Left colon (tissue), 2 donors: ENCODE measurements around the gene MYOM1. TPM values are rescaled to one million over a fixed set of nuclear protein-coding genes. Genes with fewer than 3 reads are reported as not detected.
"Not testable (repeated sequence)": the region's sequence is repeated elsewhere in the genome, so short reads cannot be mapped to it uniquely, and the experiment has no call there.

Experiments used
- ATAC-seq: fragments of 200-7000 bp; cut with Tn5 transposase; one replicate; pipeline ENCODE4 v1.9.1; 2020; ENCODE audit warnings: mild to moderate bottlenecking, moderate library complexity
- DNase-seq, 2 donors: peaks; one replicate each; pipeline ENCODE4 v3.0.0-alpha.2; 2020
- intact Hi-C, 2 donors: fragments of 100-400 bp; cut with DNase I in 1 of 2; cut with micrococcal nuclease in 1 of 2; formaldehyde crosslinking; loops; one replicate each; pipeline versions ENCODE4 v1.11.2 to v1.14.0; 2022; cut with DNase I, micrococcal nuclease
- total RNA-seq, 2 donors: library from RNA; stranded (reverse); fragmentation: NEBNext Ultra II Directional; extraction: Animal tissue kit (Norgen Biotek cat#: 25700); gene quantifications; one replicate each; pipeline ENCODE4 v1.2.1, GENCODE V29; 2021
- donor health status: DM: no; HTN: no; CAD: no.
- donor health status: DM: yes; HTN: yes; CAD: no.

The MYOM1 gene
- total RNA-seq, 2 donors from 2014 or later: 3.5 to 9.6 TPM

GRCh38 chr18:3042379-3042778 lies 177.4 kb downstream of the MYOM1 start:
- no peak for DNase-seq
- intact Hi-C loops: no loop called here
- peak; percentile 45 for ATAC-seq

- intact Hi-C loops: no loop called here
- no peak for DNase-seq
- ATAC-seq: no peak
Observed at GRCh38 chr18:3041843-3042242, 177.9 kb downstream of the MYOM1 start.

DNA sequence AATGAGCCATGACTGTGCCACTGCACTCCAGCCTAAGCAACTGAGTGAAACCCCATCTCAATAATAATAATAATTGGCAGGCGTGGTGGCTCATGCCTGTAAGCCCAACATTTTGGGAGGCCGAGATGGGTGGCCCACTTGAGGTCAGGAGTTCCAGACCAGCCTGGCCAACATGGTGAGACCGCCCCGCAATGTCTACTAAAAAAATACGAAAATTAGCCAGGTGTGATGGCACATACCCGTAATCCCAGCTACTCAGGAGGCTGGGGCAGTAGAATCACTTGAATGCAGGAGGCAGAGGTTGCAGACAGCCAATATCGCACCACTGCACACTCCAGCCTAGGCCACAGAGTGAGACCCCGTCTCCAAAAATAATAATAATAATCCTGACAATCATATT lies 178.9 kb downstream of the MYOM1 start:
- intact Hi-C loops: no loop called here
- DNase-seq (no peak), ATAC-seq (no peak)

DNA sequence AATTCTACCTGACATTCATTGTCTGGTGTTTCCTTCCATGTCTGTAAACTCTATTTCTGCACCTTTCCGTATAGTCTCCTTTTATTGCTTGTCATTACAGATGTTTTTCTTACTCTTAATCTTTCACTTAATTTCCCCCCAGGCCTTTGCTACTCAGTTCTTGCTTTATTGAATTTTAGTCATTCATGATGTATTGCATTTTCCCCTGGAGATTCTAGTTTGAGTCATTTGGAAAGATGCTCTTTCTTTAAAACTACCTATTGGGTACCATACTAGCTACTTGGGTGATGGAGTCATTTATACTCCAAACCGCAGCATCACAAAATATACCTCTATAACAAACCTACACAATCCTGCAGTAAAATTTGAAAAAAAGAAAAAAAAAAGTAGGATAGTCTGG lies 179.6 kb downstream of the MYOM1 start:
- DNase-seq (no peak), ATAC-seq (no peak)

DNA sequence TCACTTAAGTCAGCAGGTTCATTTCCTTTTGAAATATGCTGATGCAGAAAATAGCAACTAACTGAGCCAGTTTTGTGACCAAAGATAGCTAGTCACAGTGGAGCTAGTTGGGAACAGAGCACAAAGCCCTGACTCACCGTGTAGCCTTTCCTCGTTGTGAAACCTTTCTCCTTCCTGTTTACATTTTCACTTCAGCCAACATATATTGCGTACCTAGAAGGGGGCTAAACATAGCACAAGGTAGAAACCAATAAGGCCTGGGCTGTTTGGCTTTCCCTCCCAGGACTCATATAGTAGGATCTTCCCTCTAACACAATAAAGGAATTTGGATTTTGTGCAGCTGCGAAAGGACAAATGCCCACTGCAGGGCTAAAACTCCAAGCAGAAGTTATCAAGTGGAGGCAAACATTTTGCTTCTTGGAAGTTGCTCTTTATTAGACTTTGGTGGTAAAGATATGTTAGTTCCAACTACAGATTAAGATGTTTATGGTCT lies 182.3 kb downstream of the MYOM1 start:
- intact Hi-C loops: no loop called here
- DNase-seq (peak in 1 of 2 donors; percentile 48), ATAC-seq (peak; percentile 87)

More for the DNA sequence above, 179.6 kb downstream of the MYOM1 start:
- intact Hi-C loops: no loop called here

- ATAC-seq (no peak), DNase-seq (no peak)
- intact Hi-C loops: no loop called here
Observed at GRCh38 chr18:3036108-3036507, 183.7 kb downstream of the MYOM1 start.

DNA sequence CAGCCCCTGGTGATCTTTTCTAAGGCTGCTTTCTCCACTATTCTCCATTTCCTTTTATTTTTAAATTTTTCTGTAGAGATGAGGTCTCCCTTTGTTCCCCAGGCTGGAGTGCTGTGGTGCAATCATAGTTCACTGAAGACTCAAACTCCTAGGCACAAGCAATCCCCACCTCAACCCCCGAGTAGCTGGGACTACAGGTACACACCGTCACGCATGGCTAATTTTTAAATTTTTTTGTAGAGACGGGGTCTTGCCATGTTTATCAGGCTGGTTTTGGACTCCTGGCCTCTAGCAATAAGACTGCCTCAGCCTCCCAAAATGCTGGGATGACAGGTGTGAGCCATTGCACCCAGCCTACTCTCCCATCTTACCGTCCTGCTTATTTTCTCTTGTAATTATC lies 184.1 kb downstream of the MYOM1 start:
- intact Hi-C loops: no loop called here
- no peak for ATAC-seq
- no peak for DNase-seq

- intact Hi-C loops: no loop called here
- no peak for DNase-seq
- no peak for ATAC-seq
Observed at GRCh38 chr18:3032721-3033120, 187.0 kb downstream of the MYOM1 start.

DNA sequence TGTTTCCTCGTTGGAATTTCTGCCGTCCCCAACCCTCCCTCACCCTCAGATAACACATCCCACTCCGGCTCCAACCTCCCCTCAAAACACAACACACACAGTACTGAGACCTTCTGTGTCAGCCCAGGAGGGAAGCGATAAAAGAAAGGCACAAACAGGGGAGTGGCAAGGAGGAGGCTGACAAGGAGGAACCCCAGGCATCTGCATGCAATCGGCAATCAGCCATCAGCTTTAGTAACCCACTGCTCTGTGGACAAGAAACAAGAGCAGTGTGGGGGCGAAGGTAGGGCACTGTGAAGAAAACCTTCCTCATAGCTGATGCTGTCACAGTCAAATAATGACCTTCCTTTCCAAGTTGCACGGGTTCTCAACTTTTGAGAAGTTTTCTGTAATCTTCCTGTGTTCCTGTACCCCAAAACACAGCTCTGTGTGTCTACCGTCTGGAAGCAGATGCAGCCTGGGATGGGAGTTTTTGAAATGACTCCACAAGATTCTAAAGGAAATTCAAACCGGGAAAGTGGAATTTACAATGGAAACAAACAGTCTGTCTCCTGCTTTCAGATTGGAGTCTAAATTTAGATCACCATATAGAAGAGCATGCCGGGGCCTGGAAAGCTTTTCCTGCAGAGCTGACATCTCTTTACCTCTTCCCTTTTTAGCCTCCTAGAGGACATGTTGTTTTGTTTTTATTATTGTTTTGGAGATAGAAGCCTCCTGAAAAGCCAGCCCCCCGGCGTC lies 190.4 kb downstream of the MYOM1 start:
- DNase-seq: peak in 1 of 2 donors; percentile 38
- ATAC-seq: peak; percentile 59
- intact Hi-C loops: no loop called here

DNA sequence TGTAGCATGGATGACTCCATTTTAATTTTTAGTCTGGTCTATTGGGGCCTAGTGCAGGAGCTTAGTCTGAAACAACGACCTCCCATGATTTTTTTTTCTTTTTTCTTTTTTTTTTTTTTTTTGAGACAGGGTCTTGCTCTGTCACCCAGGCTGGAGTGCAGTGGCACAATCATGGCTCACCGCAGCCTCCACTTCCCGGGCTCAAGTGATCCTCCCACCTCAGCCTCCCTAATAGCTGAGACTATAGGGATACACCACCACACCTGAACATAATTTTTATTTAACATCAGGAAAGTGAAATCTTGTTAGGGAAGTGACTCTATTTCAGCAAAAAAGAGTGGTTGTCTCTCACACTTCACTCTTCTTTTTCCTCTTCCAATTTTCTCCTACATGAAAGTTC lies 191.7 kb downstream of the MYOM1 start:
- ATAC-seq, DNase-seq, intact Hi-C loops: not testable (repeated sequence)

GRCh38 chr18:3027370-3027891 lies 192.3 kb downstream of the MYOM1 start:
- ATAC-seq (no peak), DNase-seq (no peak)
- intact Hi-C loops: no loop called here

DNA sequence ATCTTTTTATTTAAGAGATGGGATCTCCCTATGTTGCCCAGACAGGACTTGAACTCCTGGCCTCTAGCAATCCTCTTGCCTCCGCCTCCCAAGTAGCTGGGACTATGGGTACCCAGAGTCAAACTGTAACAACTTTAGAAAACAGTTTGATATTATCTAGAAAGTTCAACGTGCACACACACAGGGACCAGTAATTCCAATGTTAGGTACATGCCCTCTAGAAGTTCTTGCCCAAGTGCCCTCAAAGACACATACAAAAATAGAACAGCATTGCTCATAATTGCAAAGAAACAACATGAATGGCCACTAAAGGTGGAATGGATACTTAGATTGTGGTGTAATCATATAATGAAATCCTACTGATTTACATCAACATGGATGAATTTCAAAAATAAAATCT lies 194.2 kb downstream of the MYOM1 start:
- intact Hi-C loops: no loop called here
- DNase-seq (no peak), ATAC-seq (no peak)

DNA sequence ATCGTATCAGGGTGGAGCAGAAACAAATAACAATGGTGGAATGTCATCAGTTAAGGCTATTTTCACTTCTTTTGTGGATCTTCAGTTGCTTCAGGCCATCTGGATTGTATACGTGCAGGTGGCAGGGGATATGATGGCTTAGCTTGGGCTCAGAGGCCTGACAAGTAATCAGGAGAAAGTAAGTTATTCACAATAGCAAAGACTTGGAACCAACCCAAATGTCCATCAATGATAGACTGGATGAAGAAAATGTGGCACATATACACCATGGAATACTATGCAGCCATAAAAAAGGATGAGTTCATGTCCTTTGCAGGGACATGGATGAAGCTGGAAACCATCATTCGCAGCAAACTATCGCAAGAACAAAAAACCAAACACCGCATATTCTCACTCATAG lies 196.2 kb downstream of the MYOM1 start:
- ATAC-seq, DNase-seq: not testable (repeated sequence)
- intact Hi-C loops: loop anchor here in 1 of 2 donors (5.0 kb wide), 1 partner anchor 34 kb away; no protein-coding TSS in a partner anchor

Other genes starting within 250 kb of the MYOM1 start
- gene LPIN2, start 206.8 kb downstream of the MYOM1 start, total RNA-seq: 10 to 100 TPM; 40.5 to 58.5 TPM
- gene MYL12A, start 27.8 kb upstream of the MYOM1 start, total RNA-seq: 100 to 1,000 TPM; 520 to 622 TPM
- 100 to 1,000 TPM; 563 to 581 TPM for gene MYL12B, start 42.2 kb upstream of the MYOM1 start, total RNA-seq
- 10 to 100 TPM; 50.9 to 59.3 TPM for gene TGIF1, start 230.2 kb upstream of the MYOM1 start, total RNA-seq